Testis (tissue), 3 donors: ENCODE results near the gene LPCAT4. TPM values are rescaled to one million over a fixed set of nuclear protein-coding genes. Genes with fewer than 3 reads are reported as not detected.

ENCODE experiments used
- DNase-seq: peaks from one replicate; pipeline ENCODE4 v3.0.0-alpha.2; 2019
- H3K27ac ChIP-seq, 2 donors: fragments of 200-600 bp; sonication (generic); one replicate each; pipeline ENCODE4 v1.5.1; 2019
- H3K27me3 ChIP-seq: fragments of 200-600 bp; sonication (generic); one replicate; pipeline ENCODE4 v1.5.1; 2019
- H3K36me3 ChIP-seq: fragments of 200-600 bp; sonication (generic); one replicate; pipeline ENCODE4 v1.5.1; 2017; ENCODE audit warnings: low read depth; ENCODE audit errors: missing control alignments
- H3K4me1 ChIP-seq: fragments of 200-600 bp; sonication (generic); one replicate; pipeline ENCODE4 v1.5.1; 2019
- H3K4me3 ChIP-seq, 2 donors: fragments of 200-600 bp; sonication (generic); one replicate each; pipeline ENCODE4 v1.5.1; 2017 to 2019
- H3K9me3 ChIP-seq: fragments of 200-600 bp; sonication (generic); one replicate; pipeline ENCODE4 v1.5.1; 2017
- POLR2A ChIP-seq: fragments of 450-650 bp; IDR thresholded peaks from one replicate; pipeline ENCODE4 v1.6.1; 2017; ENCODE audit warnings: antibody characterized with exemption, mild to moderate bottlenecking, moderate library complexity
- WGBS, 2 donors: methylation state at CpG; one replicate each; pipeline ENCODE4 v1.1.5; 2018; 5-methylcytosine and 5-hydroxymethylcytosine counted together
- intact Hi-C: fragments of 100-400 bp; cut with DNase I; formaldehyde crosslinking; loops from one replicate; pipeline ENCODE4 v1.15.1; 2023; ENCODE audit warnings: low total_unique reads
- polyA plus RNA-seq: library from polyadenylated mRNA; stranded (reverse); fragments of 350-450 nt; fragmentation: Illumina TruSeq; extraction: RNeasy Lipid Tissue Mini Kit (QIAGEN cat#74804); gene quantifications from one replicate; pipeline ENCODE4 v1.2.3, GENCODE V29; 2014; ENCODE audit warnings: low read depth, low replicate concordance; ENCODE audit not compliant: insufficient read depth
- total RNA-seq, 2 donors: library from RNA; depleted of rRNA; stranded (reverse); fragments of >200 nt; gene quantifications; one replicate each; pipeline ENCODE4 v1.2.3, GENCODE V29; 2016
- TF ChIP-seq, protein P1 (sequence below), 3 experiments: fragments of 450-650 bp in 2 of 3; fragments of 200-600 bp in 1 of 3; sonication (generic) in 1 of 3; IDR thresholded peaks; one replicate each; pipeline ENCODE4 v1.5.1; 2016 to 2019; ENCODE audit warnings: antibody characterized with exemption in 3 of 3, mild to moderate bottlenecking in 2 of 3, moderate library complexity in 1 of 3

Gene LPCAT4
- total and polyA plus RNA-seq, 3 donors from 2014 or later, result 9.9 to 16.1 (median 13.4) TPM

DNA sequence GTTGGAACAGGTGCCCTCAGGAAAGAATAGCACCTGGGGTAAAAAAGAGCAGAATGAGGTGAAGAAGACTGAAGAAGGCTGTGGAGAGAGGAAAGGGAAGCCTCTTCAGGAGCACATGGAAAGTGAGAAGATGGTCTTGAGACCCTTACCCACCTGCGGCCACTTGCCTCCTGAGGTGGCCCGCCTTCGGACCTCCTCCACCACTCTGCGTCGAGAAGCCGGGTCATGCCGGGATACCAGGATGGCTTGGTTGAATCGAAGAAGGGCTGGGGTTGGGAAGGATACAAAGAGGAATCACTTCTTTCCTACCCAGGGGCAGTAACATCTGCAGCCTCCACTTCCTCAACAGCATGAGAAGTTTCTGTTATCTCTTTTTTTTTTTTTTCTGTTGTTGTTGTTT, 3.0 kb downstream of the LPCAT4 start:
- H3K27ac ChIP-seq, result no peak overlapping the region
- H3K36me3 ChIP-seq, result no peaks in the 10 kb centered on the region
- intact Hi-C loops, result loop anchor here (10.0 kb wide), 1 partner anchor 139 kb away; the partner anchor contains the start of gene EMC4
- no peak for DNase-seq
- no peak overlapping the region for H3K4me3 ChIP-seq
- no peaks in the 10 kb centered on the region for H3K27me3 ChIP-seq
- peaks cover 9% of the 10 kb centered on the region for H3K4me1 ChIP-seq
- H3K9me3 ChIP-seq, result no peaks in the 10 kb centered on the region
- no peak for TF ChIP-seq POLR2A
- TF ChIP-seq, protein P1, sequence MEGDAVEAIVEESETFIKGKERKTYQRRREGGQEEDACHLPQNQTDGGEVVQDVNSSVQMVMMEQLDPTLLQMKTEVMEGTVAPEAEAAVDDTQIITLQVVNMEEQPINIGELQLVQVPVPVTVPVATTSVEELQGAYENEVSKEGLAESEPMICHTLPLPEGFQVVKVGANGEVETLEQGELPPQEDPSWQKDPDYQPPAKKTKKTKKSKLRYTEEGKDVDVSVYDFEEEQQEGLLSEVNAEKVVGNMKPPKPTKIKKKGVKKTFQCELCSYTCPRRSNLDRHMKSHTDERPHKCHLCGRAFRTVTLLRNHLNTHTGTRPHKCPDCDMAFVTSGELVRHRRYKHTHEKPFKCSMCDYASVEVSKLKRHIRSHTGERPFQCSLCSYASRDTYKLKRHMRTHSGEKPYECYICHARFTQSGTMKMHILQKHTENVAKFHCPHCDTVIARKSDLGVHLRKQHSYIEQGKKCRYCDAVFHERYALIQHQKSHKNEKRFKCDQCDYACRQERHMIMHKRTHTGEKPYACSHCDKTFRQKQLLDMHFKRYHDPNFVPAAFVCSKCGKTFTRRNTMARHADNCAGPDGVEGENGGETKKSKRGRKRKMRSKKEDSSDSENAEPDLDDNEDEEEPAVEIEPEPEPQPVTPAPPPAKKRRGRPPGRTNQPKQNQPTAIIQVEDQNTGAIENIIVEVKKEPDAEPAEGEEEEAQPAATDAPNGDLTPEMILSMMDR (IDR thresholded peaks at IDR 0.05), result no peak
- whole genome bisulfite sequencing, 2 donors, result 88 to 95% methylated on average over 8 of the region's 8 CpGs

GRCh38 chr15:34362047-34362773, 4.8 kb downstream of the LPCAT4 start:
- 76 to 83% methylated on average over 10 of the region's 10 CpGs for WGBS, 2 donors
- peaks cover 9% of the 10 kb centered on the region for H3K4me1 ChIP-seq
- intact Hi-C loops, result loop anchor here (10.0 kb wide), 1 partner anchor 137 kb away; the partner anchor contains the start of gene EMC4
- no peak for TF ChIP-seq POLR2A
- TF ChIP-seq, protein P1 (IDR thresholded peaks at IDR 0.05), result no peak
- no peak for DNase-seq
- no peaks in the 10 kb centered on the region for H3K36me3 ChIP-seq
- no peak overlapping the region for H3K4me3 ChIP-seq
- no peaks in the 10 kb centered on the region for H3K9me3 ChIP-seq
- H3K27me3 ChIP-seq, result no peaks in the 10 kb centered on the region
- no peak overlapping the region for H3K27ac ChIP-seq

GRCh38 chr15:34361278-34361677, 5.7 kb downstream of the LPCAT4 start:
- 90% methylated on average over 7 of the region's 7 CpGs for WGBS, 2 donors
- H3K9me3 ChIP-seq, result no peaks in the 10 kb centered on the region
- no peak overlapping the region for H3K27ac ChIP-seq
- TF ChIP-seq, protein P1 (IDR thresholded peaks at IDR 0.05), result no peak
- no peak for TF ChIP-seq POLR2A
- H3K27me3 ChIP-seq, result no peaks in the 10 kb centered on the region
- no peaks in the 10 kb centered on the region for H3K36me3 ChIP-seq
- intact Hi-C loops, result loop anchor here (10.0 kb wide), 1 partner anchor 136 kb away; the partner anchor contains the start of gene EMC4
- DNase-seq, result no peak
- peaks cover 5% of the 10 kb centered on the region for H3K4me1 ChIP-seq
- no peak overlapping the region for H3K4me3 ChIP-seq

DNA sequence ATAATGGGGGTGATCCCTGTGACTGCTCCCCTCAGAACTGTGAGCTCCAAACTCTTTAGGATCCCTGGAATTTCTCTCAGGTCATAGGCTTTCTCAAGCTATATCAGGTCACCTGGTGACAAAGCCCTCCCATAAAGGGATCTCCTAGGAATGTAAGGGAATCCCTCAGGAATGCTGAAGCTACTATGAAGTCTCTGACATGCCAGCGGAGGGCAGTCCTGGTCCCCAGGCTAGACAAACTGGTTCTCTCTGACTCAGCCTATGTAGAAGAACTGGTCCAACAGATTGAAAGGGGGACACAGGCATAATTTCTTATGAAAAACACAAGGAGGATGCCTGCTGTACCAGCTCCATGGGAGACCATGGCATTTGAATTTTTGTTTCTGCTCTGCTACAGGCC, 6.7 kb downstream of the LPCAT4 start:
- H3K9me3 ChIP-seq, result no peaks in the 10 kb centered on the region
- intact Hi-C loops, result loop anchor here (10.0 kb wide), 1 partner anchor 135 kb away; the partner anchor contains the start of gene EMC4
- H3K36me3 ChIP-seq, result no peaks in the 10 kb centered on the region
- no peak for DNase-seq
- no peaks in the 10 kb centered on the region for H3K27me3 ChIP-seq
- TF ChIP-seq, protein P1 (IDR thresholded peaks at IDR 0.05), result no peak
- no peak for TF ChIP-seq POLR2A
- H3K4me3 ChIP-seq, result no peak overlapping the region
- WGBS, 2 donors, result 100% methylated on average over 1 of the region's 1 CpG
- H3K4me1 ChIP-seq, result no peaks in the 10 kb centered on the region
- H3K27ac ChIP-seq, result no peak overlapping the region

GRCh38 chr15:34359416-34359815, 7.6 kb downstream of the LPCAT4 start:
- no peak for TF ChIP-seq POLR2A
- TF ChIP-seq, protein P1 (IDR thresholded peaks at IDR 0.05), result no peak
- Histone ChIP-seq H3K4me3 (no peak overlapping the region), H3K27ac (no peak overlapping the region), H3K9me3 (no peaks in the 10 kb centered on the region), H3K27me3 (no peaks in the 10 kb centered on the region), H3K36me3 (no peaks in the 10 kb centered on the region), H3K4me1 (no peaks in the 10 kb centered on the region)
- WGBS, 2 donors, result 93 to 96% methylated on average over 3 of the region's 3 CpGs
- DNase-seq, result no peak
- intact Hi-C loops, result no loop called here
